ENCODE measurements around the gene RTL10. TPM values are rescaled to one million over a fixed set of nuclear protein-coding genes. Genes with fewer than 3 reads are reported as not detected.

The RTL10 gene
- polyA plus RNA-seq, 2 of the 4 experiments (the other 2 are of a cell fraction), result 4.4 to 5.1 TPM

GRCh38 chr22:19821523-19822300 is 33.0 kb downstream of the RTL10 start:
- CTCF ChIA-PET, result interaction anchor here (0.6 to 1.4 kb wide), 4 partner anchors 32 to 128 kb away, joined by 3 read pairs; no protein-coding TSS in a partner anchor
- FAIRE-seq, result no peak
- POLR2A ChIA-PET, result no interaction called here

GRCh38 chr22:19820880-19821522 is 33.7 kb downstream of the RTL10 start:
- Histone ChIP-seq H3K4me3 (no peak overlapping the region), H3K4me2 (no peak overlapping the region), H3K4me1 (peaks cover 5% of the 10 kb centered on the region; the same call in 1 of the 3 replicates), H3K27ac (no peak overlapping the region), H3K9me3 (no peaks in the 10 kb centered on the region)
- CTCF ChIA-PET, result interaction anchor here (0.6 to 1.8 kb wide), 3 partner anchors 75 to 91 kb away, joined by 3 to 7 read pairs (median 3); no protein-coding TSS in a partner anchor
- TF ChIP-seq RARB (CRISPR knock-in tag; IDR thresholded peaks at IDR 0.05) (no peak), EHF (CRISPR knock-in tag; IDR thresholded peaks at IDR 0.05) (no peak), PBX3 (IDR thresholded peaks at IDR 0.05) (no peak), EHMT2 (IDR thresholded peaks at IDR 0.05; ENCODE audit: low read depth) (no peak), MYC (IDR thresholded peaks at IDR 0.05; ENCODE audit: borderline replicate concordance, low read length) (no peak), KDM5A (IDR thresholded peaks at IDR 0.05) (no peak), RAD21 (conservative IDR thresholded peaks at IDR 0.05 in 1 of 2, IDR thresholded peaks at IDR 0.05 in 1 of 2) (no peak; a peak in 1 of 5 replicates)
- 95% methylated on average over 9 of the region's 18 CpGs for WGBS (ENCODE audit: missing lambda C conversion rate)
- peak in 1 of 2 experiments; percentile 32; a peak in 1 of 6 replicates for ATAC-seq
- no peak for DNase-seq (ENCODE audit: low read depth in 1 of 2, low spot score in 1 of 2)
- POLR2A ChIA-PET, result interaction anchor here (0.7 kb wide), 1 partner anchor 9 kb away, joined by 3 read pairs; no protein-coding TSS in a partner anchor
- FAIRE-seq, result no peak

More at GRCh38 chr22:19821523-19822300, 33.0 kb downstream of the RTL10 start:
- DNase-seq (ENCODE audit: low read depth in 1 of 2, low spot score in 1 of 2), result no peak
- TF ChIP-seq FOXS1 (CRISPR knock-in tag; IDR thresholded peaks at IDR 0.05) (no peak), ZNF302 (CRISPR knock-in tag; IDR thresholded peaks at IDR 0.05) (no peak), MYC (IDR thresholded peaks at IDR 0.05; ENCODE audit: borderline replicate concordance, low read length) (no peak), ZC3H11A (IDR thresholded peaks at IDR 0.05) (no peak), ATOH8 (CRISPR knock-in tag; IDR thresholded peaks at IDR 0.05; ENCODE audit: low read depth) (no peak), CHD2 (IDR thresholded peaks at IDR 0.05; ENCODE audit: low read length, partially characterized antibody) (no peak), SREBF2 (IDR thresholded peaks at IDR 0.05) (no peak), EHMT2 (IDR thresholded peaks at IDR 0.05; ENCODE audit: low read depth) (no peak), MAX (IDR thresholded peaks at IDR 0.05) (no peak), KDM1A (IDR thresholded peaks at IDR 0.05; ENCODE audit: low read depth) (no peak), SMC3 (IDR thresholded peaks at IDR 0.05) (no peak), EP300 (IDR thresholded peaks at IDR 0.05) (no peak), TFCP2L1 (CRISPR knock-in tag; IDR thresholded peaks at IDR 0.05) (no peak)
- Histone ChIP-seq H3K4me3 (no peak overlapping the region), H3K27ac (no peak overlapping the region), H3K9me3 (no peaks in the 10 kb centered on the region), H3K4me1 (peaks cover 5% of the 10 kb centered on the region; the same call in 1 of the 3 replicates), H3K4me2 (no peak overlapping the region)
- ATAC-seq, result no peak; a peak in 1 of 6 replicates
- WGBS (ENCODE audit: missing lambda C conversion rate), result 69% methylated on average over 5 of the region's 20 CpGs
